ENCODE results near the gene ITPR3.

ITPR3 gene

DNA sequence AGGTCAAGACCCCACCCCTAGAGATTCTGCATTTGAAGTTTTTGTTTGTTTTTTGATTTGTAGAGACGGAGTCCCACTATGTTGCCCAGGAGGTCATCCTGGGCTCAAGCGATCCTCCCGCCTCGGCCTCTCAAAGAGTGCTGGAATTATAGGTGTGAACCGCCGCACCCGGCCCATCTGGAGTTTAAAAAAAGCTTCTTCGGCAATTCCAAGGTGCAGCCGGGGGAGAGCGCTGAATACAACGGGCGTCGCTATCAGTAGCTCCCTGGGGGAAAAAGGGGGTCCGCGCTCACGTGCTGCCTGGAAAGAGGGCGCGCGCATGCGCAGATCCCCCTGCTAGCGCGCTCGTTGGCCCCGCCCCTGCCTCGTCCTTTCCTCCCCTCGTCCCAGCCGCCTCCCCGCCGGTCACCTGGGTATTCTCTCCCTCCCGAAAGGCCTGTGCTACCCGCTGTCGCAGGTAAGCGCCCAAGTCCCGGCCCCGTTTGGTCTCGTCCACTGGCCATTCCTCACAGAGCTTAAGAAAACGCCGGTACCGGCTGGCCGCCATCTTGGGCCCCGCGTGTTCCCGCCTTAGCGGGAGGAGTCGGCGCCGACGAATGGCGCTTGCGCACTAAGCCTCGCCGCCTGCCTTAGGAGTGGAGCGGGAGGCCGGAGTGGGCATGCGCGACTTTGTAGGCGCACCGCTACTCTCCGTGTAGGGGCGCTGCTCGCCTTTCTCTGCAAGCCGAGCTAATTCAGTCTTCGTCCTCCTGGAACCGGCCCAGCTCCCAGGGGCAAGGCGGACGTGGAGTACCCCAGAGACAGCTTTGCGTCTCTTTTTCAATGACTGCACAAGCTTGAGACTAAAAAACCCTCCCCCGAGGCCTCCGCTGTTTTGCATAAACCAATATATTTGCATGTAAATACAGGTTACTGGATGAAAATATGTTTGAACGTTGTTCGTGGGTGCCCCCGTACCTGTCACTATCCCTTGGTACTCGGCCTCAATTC, 90.3 kb downstream of the ITPR3 start, which contains the start of gene UQCC2:
Gene UQCC2 (minus strand): TSS at position 561 of the 990 bp plus-strand sequence. CDS start 14 bp downstream, at position 547.
- peak within 1 kb of the TSS; percentile 93 for H3K14ac ChIP-seq (ENCODE audit: low read length)
- H3K4me2 ChIP-seq (ENCODE audit: low read length) = peak within 1 kb of the TSS; percentile 77
- no peaks in the 10 kb centered on the region for H3K27me3 ChIP-seq (ENCODE audit: insufficient read depth, low read length)
- peak within 1 kb of the TSS; percentile 91 for H2AFZ ChIP-seq (ENCODE audit: insufficient read depth, low read length, poor library complexity)
- DNase-seq = peak; percentile 96 to 100
- peak within 1 kb of the TSS; percentile 18 for H2AK5ac ChIP-seq (ENCODE audit: low read length)
- H3K4me3 ChIP-seq (ENCODE audit: low read depth, low read length) = peak within 1 kb of the TSS; percentile 87
- no peaks in the 10 kb centered on the region for H3K9me3 ChIP-seq (ENCODE audit: insufficient read depth, low read depth, low read length)
- H3K18ac ChIP-seq (ENCODE audit: low read length) = peak within 1 kb of the TSS; percentile 94
- no peak within 1 kb of the TSS for H3K23ac ChIP-seq (ENCODE audit: low read length)
- H2BK120ac ChIP-seq (ENCODE audit: insufficient read depth, low read length, poor library complexity) = peak within 1 kb of the TSS; percentile 87
- H4K91ac ChIP-seq (ENCODE audit: low read depth, low read length) = peak within 1 kb of the TSS; percentile 92
- peak within 1 kb of the TSS; percentile 97 for H3K9ac ChIP-seq (ENCODE audit: low read length)
- H2BK12ac ChIP-seq (ENCODE audit: low read length) = no peak within 1 kb of the TSS
- H4K12ac ChIP-seq (ENCODE audit: low read depth, low read length) = peak within 1 kb of the TSS; percentile 91
- peaks cover 2% of the 10 kb centered on the region for H3K79me2 ChIP-seq (ENCODE audit: control insufficient read depth, insufficient read depth, low read length, poor library complexity)
- H3K36me3 ChIP-seq (ENCODE audit: control insufficient read depth in 1 of 2, insufficient read depth in 2 of 2, low read length in 2 of 2) = peaks cover 9 to 14% of the 10 kb centered on the region in 2 experiments
- H4K8ac ChIP-seq (ENCODE audit: low read depth, low read length) = peak within 1 kb of the TSS; percentile 94
- peak within 1 kb of the TSS; percentile 98 for H2BK5ac ChIP-seq (ENCODE audit: low read depth, low read length, poor library complexity)
- H3K27ac ChIP-seq (ENCODE audit: low read depth, low read length) = peak within 1 kb of the TSS; percentile 90
- H3K4me1 ChIP-seq (ENCODE audit: control insufficient read depth in 1 of 2, insufficient read depth in 2 of 2, low read length in 2 of 2) = peaks cover 4 to 13% of the 10 kb centered on the region in 2 experiments
- peak within 1 kb of the TSS; percentile 87 for H3K4ac ChIP-seq (ENCODE audit: low read depth, low read length)
- WGBS (ENCODE audit: extremely low coverage, insufficient coverage, insufficient read length) = no CpG with 5 or more reads among the region's 73 CpGs
- H3K79me1 ChIP-seq (ENCODE audit: low read length) = peaks cover 3% of the 10 kb centered on the region

DNA sequence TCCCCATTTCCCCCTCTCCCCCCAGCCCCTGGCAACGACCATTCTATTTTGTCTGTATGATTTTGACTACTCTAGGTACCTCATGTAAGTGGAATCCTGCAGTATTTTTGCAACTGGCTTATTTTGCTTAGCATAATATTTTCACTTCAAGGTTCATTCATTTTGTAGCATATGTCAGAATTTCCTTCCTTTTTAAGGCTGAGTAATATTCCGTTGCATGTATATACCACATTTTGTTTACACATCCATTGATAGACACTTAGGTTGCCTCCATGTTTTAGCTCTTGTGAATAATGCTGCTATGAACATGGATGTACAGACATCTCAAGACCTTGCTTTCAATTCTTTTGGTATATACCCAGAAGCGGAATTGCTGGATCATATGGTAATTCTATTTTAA, 91.8 kb downstream of the ITPR3 start:
- no peak overlapping the region for H3K4me3 ChIP-seq (ENCODE audit: low read depth, low read length)
- H3K14ac ChIP-seq (ENCODE audit: low read length) = no peak overlapping the region
- H3K9ac ChIP-seq (ENCODE audit: low read length) = no peak overlapping the region
- H4K8ac ChIP-seq (ENCODE audit: low read depth, low read length) = no peak overlapping the region
- no peak overlapping the region for H2AK5ac ChIP-seq (ENCODE audit: low read length)
- no peak overlapping the region for H3K4ac ChIP-seq (ENCODE audit: low read depth, low read length)
- H3K36me3 ChIP-seq (ENCODE audit: control insufficient read depth in 1 of 2, insufficient read depth in 2 of 2, low read length in 2 of 2) = peaks cover 7 to 12% of the 10 kb centered on the region in 2 experiments
- peaks cover 4 to 13% of the 10 kb centered on the region in 2 experiments for H3K4me1 ChIP-seq (ENCODE audit: control insufficient read depth in 1 of 2, insufficient read depth in 2 of 2, low read length in 2 of 2)
- no peak overlapping the region for H4K12ac ChIP-seq (ENCODE audit: low read depth, low read length)
- H3K9me3 ChIP-seq (ENCODE audit: insufficient read depth, low read depth, low read length) = no peaks in the 10 kb centered on the region
- no peak overlapping the region for H3K18ac ChIP-seq (ENCODE audit: low read length)
- no peak overlapping the region for H3K4me2 ChIP-seq (ENCODE audit: low read length)
- H3K27ac ChIP-seq (ENCODE audit: low read depth, low read length) = no peak overlapping the region
- no peak overlapping the region for H3K23ac ChIP-seq (ENCODE audit: low read length)
- DNase-seq = no peak
- H3K27me3 ChIP-seq (ENCODE audit: insufficient read depth, low read length) = no peaks in the 10 kb centered on the region
- no peak overlapping the region for H4K91ac ChIP-seq (ENCODE audit: low read depth, low read length)
- H3K79me1 ChIP-seq (ENCODE audit: low read length) = peaks cover 3% of the 10 kb centered on the region
- no peak overlapping the region for H2BK5ac ChIP-seq (ENCODE audit: low read depth, low read length, poor library complexity)
- H3K79me2 ChIP-seq (ENCODE audit: control insufficient read depth, insufficient read depth, low read length, poor library complexity) = peaks cover 2% of the 10 kb centered on the region
- H2BK120ac ChIP-seq (ENCODE audit: insufficient read depth, low read length, poor library complexity) = no peak overlapping the region
- no peak overlapping the region for H2BK12ac ChIP-seq (ENCODE audit: low read length)
- H2AFZ ChIP-seq (ENCODE audit: insufficient read depth, low read length, poor library complexity) = no peak overlapping the region
- WGBS (ENCODE audit: extremely low coverage, insufficient coverage, insufficient read length) = no CpG with 5 or more reads among the region's 3 CpGs

DNA sequence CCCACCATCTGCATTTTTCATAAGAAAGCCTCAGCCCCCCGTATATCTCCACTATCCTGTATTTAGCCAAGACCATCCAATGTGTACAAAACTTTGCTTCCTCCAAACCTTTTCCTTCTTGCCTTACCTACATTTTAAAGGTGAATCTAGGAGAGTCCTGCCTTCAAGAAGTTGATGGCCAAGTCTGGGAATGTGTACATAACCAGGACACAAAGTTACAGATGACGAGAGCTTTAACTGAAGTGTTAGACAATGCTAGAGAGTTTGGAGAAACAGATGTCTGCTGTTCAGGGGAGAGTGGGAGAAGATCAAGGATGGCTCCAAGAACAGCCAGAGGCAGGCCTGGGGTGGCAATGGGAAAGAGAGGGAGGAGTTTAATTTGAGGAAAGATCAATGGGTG, 92.7 kb downstream of the ITPR3 start:
- no CpG with 5 or more reads among the region's 2 CpGs for WGBS (ENCODE audit: extremely low coverage, insufficient coverage, insufficient read length)
- H3K14ac ChIP-seq (ENCODE audit: low read length) = no peak overlapping the region
- H3K4me1 ChIP-seq (ENCODE audit: control insufficient read depth in 1 of 2, insufficient read depth in 2 of 2, low read length in 2 of 2) = peaks cover 4 to 13% of the 10 kb centered on the region in 2 experiments

GRCh38 chr6:33714385-33715040, 93.4 kb downstream of the ITPR3 start:
- no peak overlapping the region for H3K14ac ChIP-seq (ENCODE audit: low read length)
- H2BK12ac ChIP-seq (ENCODE audit: low read length) = no peak overlapping the region
- H3K4ac ChIP-seq (ENCODE audit: low read depth, low read length) = no peak overlapping the region
- H2BK120ac ChIP-seq (ENCODE audit: insufficient read depth, low read length, poor library complexity) = no peak overlapping the region
- no peak overlapping the region for H3K4me2 ChIP-seq (ENCODE audit: low read length)
- H2AK5ac ChIP-seq (ENCODE audit: low read length) = no peak overlapping the region
- H2BK5ac ChIP-seq (ENCODE audit: low read depth, low read length, poor library complexity) = no peak overlapping the region
- H4K8ac ChIP-seq (ENCODE audit: low read depth, low read length) = no peak overlapping the region
- H3K27ac ChIP-seq (ENCODE audit: low read depth, low read length) = no peak overlapping the region
- no peaks in the 10 kb centered on the region for H3K27me3 ChIP-seq (ENCODE audit: insufficient read depth, low read length)
- peaks cover 4 to 13% of the 10 kb centered on the region in 2 experiments for H3K4me1 ChIP-seq (ENCODE audit: control insufficient read depth in 1 of 2, insufficient read depth in 2 of 2, low read length in 2 of 2)
- H3K9ac ChIP-seq (ENCODE audit: low read length) = no peak overlapping the region
- peaks cover 2% of the 10 kb centered on the region for H3K79me2 ChIP-seq (ENCODE audit: control insufficient read depth, insufficient read depth, low read length, poor library complexity)
- H3K18ac ChIP-seq (ENCODE audit: low read length) = no peak overlapping the region
- no CpG with 5 or more reads among the region's 7 CpGs for WGBS (ENCODE audit: extremely low coverage, insufficient coverage, insufficient read length)
- H3K23ac ChIP-seq (ENCODE audit: low read length) = peak overlapping the region; percentile 50
- no peaks in the 10 kb centered on the region for H3K9me3 ChIP-seq (ENCODE audit: insufficient read depth, low read depth, low read length)
- peak in 1 of 2 donors; percentile 13 for DNase-seq
- no peak overlapping the region for H2AFZ ChIP-seq (ENCODE audit: insufficient read depth, low read length, poor library complexity)
- peaks cover 3% of the 10 kb centered on the region for H3K79me1 ChIP-seq (ENCODE audit: low read length)
- peaks cover 1 to 3% of the 10 kb centered on the region in 2 experiments for H3K36me3 ChIP-seq (ENCODE audit: control insufficient read depth in 1 of 2, insufficient read depth in 2 of 2, low read length in 2 of 2)
- no peak overlapping the region for H4K91ac ChIP-seq (ENCODE audit: low read depth, low read length)
- no peak overlapping the region for H4K12ac ChIP-seq (ENCODE audit: low read depth, low read length)
- no peak overlapping the region for H3K4me3 ChIP-seq (ENCODE audit: low read depth, low read length)

More for the DNA sequence above, 92.7 kb downstream of the ITPR3 start:
- Histone ChIP-seq H3K36me3 (ENCODE audit: control insufficient read depth in 1 of 2, insufficient read depth in 2 of 2, low read length in 2 of 2) (peaks cover 4 to 5% of the 10 kb centered on the region in 2 experiments), H4K8ac (ENCODE audit: low read depth, low read length) (no peak overlapping the region), H2BK120ac (ENCODE audit: insufficient read depth, low read length, poor library complexity) (no peak overlapping the region), H3K79me1 (ENCODE audit: low read length) (peaks cover 3% of the 10 kb centered on the region), H3K9ac (ENCODE audit: low read length) (no peak overlapping the region), H3K79me2 (ENCODE audit: control insufficient read depth, insufficient read depth, low read length, poor library complexity) (peaks cover 2% of the 10 kb centered on the region), H4K91ac (ENCODE audit: low read depth, low read length) (no peak overlapping the region), H3K18ac (ENCODE audit: low read length) (no peak overlapping the region), H3K9me3 (ENCODE audit: insufficient read depth, low read depth, low read length) (no peaks in the 10 kb centered on the region), H3K4me3 (ENCODE audit: low read depth, low read length) (no peak overlapping the region), H3K27me3 (ENCODE audit: insufficient read depth, low read length) (no peaks in the 10 kb centered on the region), H2AK5ac (ENCODE audit: low read length) (no peak overlapping the region), H2AFZ (ENCODE audit: insufficient read depth, low read length, poor library complexity) (no peak overlapping the region), H4K12ac (ENCODE audit: low read depth, low read length) (no peak overlapping the region), H3K27ac (ENCODE audit: low read depth, low read length) (no peak overlapping the region), H3K4me2 (ENCODE audit: low read length) (no peak overlapping the region), H3K4ac (ENCODE audit: low read depth, low read length) (no peak overlapping the region), H2BK5ac (ENCODE audit: low read depth, low read length, poor library complexity) (no peak overlapping the region), H3K23ac (ENCODE audit: low read length) (no peak overlapping the region), H2BK12ac (ENCODE audit: low read length) (no peak overlapping the region)
- DNase-seq = no peak

All from trophoblast cell (in vitro differentiated cells and primary cell).